Transverse colon (tissue), 3 donors: ENCODE measurements around the gene LDLRAD4.

Experiments used
- CTCF ChIP-seq, 5 experiments: fragments of 200-600 bp in 3 of 5; fragments of 450-650 bp in 2 of 5; sonication (generic) in 3 of 5; IDR thresholded peaks; 1 replicate in 2 of 5; 2 replicates in 3 of 5; pipeline ENCODE4 v1.5.1; 2016 to 2017; ENCODE audit warnings: antibody characterized with exemption in 5 of 5, inconsistent platforms in 3 of 5, mild to moderate bottlenecking in 2 of 5, moderate library complexity in 1 of 5
- EP300 ChIP-seq: sonication (generic); formaldehyde crosslinking; IDR thresholded peaks from one replicate; pipeline ENCODE4 v1.6.1; 2017; ENCODE audit warnings: antibody characterized with exemption, low read depth
- POLR2A ChIP-seq: fragments of 450-650 bp; IDR thresholded peaks from one replicate; pipeline ENCODE4 v1.6.1; 2016; ENCODE audit warnings: antibody characterized with exemption, mild to moderate bottlenecking, moderate library complexity

- no peak for TF ChIP-seq CTCF (IDR thresholded peaks at IDR 0.05)
- no peak for TF ChIP-seq EP300
- no peak for TF ChIP-seq POLR2A
Measured at GRCh38 chr18:13303756-13304364, 85.3 kb downstream of the LDLRAD4 start.
